HEK293 (cell line): Measurements from ENCODE around the gene GATAD1.

Source experiments
- BCL11B ChIP-seq: fragments of 450-650 bp; formaldehyde crosslinking; IDR thresholded peaks from 2 replicates; pipeline ENCODE4 v1.5.1; 2016; ENCODE audit warnings: low read depth, missing biosample characterization, missing genetic modification characterization
- HOXC10 ChIP-seq: sonication (generic); formaldehyde crosslinking; IDR thresholded peaks from 2 replicates; pipeline ENCODE4 v1.8.1; 2023; ENCODE audit warnings: mild to moderate bottlenecking, missing genetic modification reagents
- KLF9 ChIP-seq: fragments of 450-650 bp; formaldehyde crosslinking; IDR thresholded peaks from 2 replicates; pipeline ENCODE4 v1.5.1; 2016; ENCODE audit warnings: missing biosample characterization, missing genetic modification characterization, low read depth
- PRDM1 ChIP-seq: fragments of 450-650 bp; formaldehyde crosslinking; IDR thresholded peaks from 2 replicates; pipeline ENCODE4; 2016; ENCODE audit warnings: missing biosample characterization, missing genetic modification characterization
- SP2 ChIP-seq: fragments of 450-650 bp; formaldehyde crosslinking; IDR thresholded peaks from 2 replicates; pipeline ENCODE4 v1.5.1; 2016; ENCODE audit warnings: missing biosample characterization, missing genetic modification characterization
- YY1 ChIP-seq: fragments of 450-650 bp; formaldehyde crosslinking; IDR thresholded peaks from 2 replicates; pipeline ENCODE4 v1.5.1; 2018; ENCODE audit warnings: missing biosample characterization, missing genetic modification characterization
- ZEB2 ChIP-seq: fragments of 450-650 bp; formaldehyde crosslinking; IDR thresholded peaks from 2 replicates; pipeline ENCODE4 v1.5.1; 2016; ENCODE audit warnings: missing biosample characterization, missing genetic modification characterization
- ZNF10 ChIP-seq: fragments of 450-650 bp; formaldehyde crosslinking; IDR thresholded peaks from 2 replicates; pipeline ENCODE4 v1.5.1; 2017; ENCODE audit warnings: missing biosample characterization, missing genetic modification characterization
- ZNF121 ChIP-seq: fragments of 450-650 bp; formaldehyde crosslinking; IDR thresholded peaks from 2 replicates; pipeline ENCODE4 v1.5.1; 2016; ENCODE audit warnings: missing biosample characterization, missing genetic modification characterization
- ZNF16 ChIP-seq: fragments of 450-650 bp; formaldehyde crosslinking; IDR thresholded peaks from 2 replicates; pipeline ENCODE4 v1.5.1; 2016; ENCODE audit warnings: low read depth, missing biosample characterization, missing genetic modification characterization
- ZNF350 ChIP-seq: fragments of 450-650 bp; formaldehyde crosslinking; IDR thresholded peaks from 2 replicates; pipeline ENCODE4 v1.5.0; 2017; ENCODE audit warnings: missing biosample characterization, mild to moderate bottlenecking, missing genetic modification characterization
- ZNF423 ChIP-seq: fragments of 450-650 bp; formaldehyde crosslinking; IDR thresholded peaks from 2 replicates; pipeline ENCODE4 v1.5.1; 2016; ENCODE audit warnings: missing biosample characterization, missing genetic modification characterization
- ZNF548 ChIP-seq: fragments of 450-650 bp; formaldehyde crosslinking; IDR thresholded peaks from 2 replicates; pipeline ENCODE4 v1.5.1; 2016; ENCODE audit warnings: missing biosample characterization, missing genetic modification characterization
- ZNF549 ChIP-seq: fragments of 450-650 bp; IDR thresholded peaks from 2 replicates; pipeline ENCODE4 v1.5.1; 2018; ENCODE audit warnings: missing biosample characterization, missing genetic modification characterization, mild to moderate bottlenecking, inconsistent platforms, moderate library complexity
- ZNF561 ChIP-seq: fragments of 450-650 bp; IDR thresholded peaks from 2 replicates; pipeline ENCODE4 v1.5.1; 2018; ENCODE audit warnings: missing biosample characterization, missing genetic modification characterization, borderline replicate concordance
- ZNF654 ChIP-seq: fragments of 450-650 bp; formaldehyde crosslinking; IDR thresholded peaks from 2 replicates; pipeline ENCODE4 v1.5.1; 2016; ENCODE audit warnings: low read depth, missing biosample characterization, missing genetic modification characterization
- ZNF664 ChIP-seq: fragments of 450-650 bp; formaldehyde crosslinking; IDR thresholded peaks from 2 replicates; pipeline ENCODE4 v1.5.1; 2016; ENCODE audit warnings: missing biosample characterization, missing genetic modification characterization
- ZNF785 ChIP-seq: fragments of 450-650 bp; formaldehyde crosslinking; IDR thresholded peaks from 2 replicates; pipeline ENCODE4 v1.5.1; 2016; ENCODE audit warnings: missing biosample characterization, missing genetic modification characterization
- ZNF792 ChIP-seq: fragments of 450-650 bp; formaldehyde crosslinking; IDR thresholded peaks from 2 replicates; pipeline ENCODE4 v1.5.1; 2016; ENCODE audit warnings: missing biosample characterization, missing genetic modification characterization
- ZNF830 ChIP-seq: fragments of 450-650 bp; IDR thresholded peaks from 2 replicates; pipeline ENCODE4 v1.5.0; 2018; ENCODE audit warnings: missing biosample characterization, missing genetic modification characterization, low read depth, mild to moderate bottlenecking, moderate library complexity
- ZSCAN30 ChIP-seq: fragments of 450-650 bp; IDR thresholded peaks from 2 replicates; pipeline ENCODE4 v1.5.1; 2018; ENCODE audit warnings: missing biosample characterization, mild to moderate bottlenecking, missing genetic modification characterization, moderate library complexity
- TF ChIP-seq, protein P1 (sequence below): sonication (generic); formaldehyde crosslinking; IDR thresholded peaks from 2 replicates; pipeline ENCODE4 v1.8.1; 2022; ENCODE audit warnings: mild to moderate bottlenecking, moderate library complexity, missing genetic modification reagents
- TF ChIP-seq, protein P2 (sequence below): fragments of 450-650 bp; formaldehyde crosslinking; conservative IDR thresholded peaks from 2 replicates; pipeline ENCODE4 v1.5.1; 2016; ENCODE audit warnings: low read depth, missing biosample characterization, missing genetic modification characterization
- TF ChIP-seq, protein P3 (sequence below): fragments of 450-650 bp; formaldehyde crosslinking; IDR thresholded peaks from 2 replicates; pipeline ENCODE4 v1.5.1; 2016; ENCODE audit warnings: missing biosample characterization, missing genetic modification characterization
- TF ChIP-seq, protein P4 (sequence below): fragments of 450-650 bp; formaldehyde crosslinking; optimal IDR thresholded peaks from 2 replicates; pipeline ENCODE3; 2016; ENCODE audit warnings: missing biosample characterization, mild to moderate bottlenecking, missing genetic modification characterization
- TF ChIP-seq, protein P5 (sequence below): fragments of 450-650 bp; formaldehyde crosslinking; IDR thresholded peaks from 2 replicates; pipeline ENCODE4 v1.5.1; 2016; ENCODE audit warnings: missing biosample characterization, missing genetic modification characterization
- TF ChIP-seq, protein P6 (sequence below): fragments of 450-650 bp; formaldehyde crosslinking; IDR thresholded peaks from 2 replicates; pipeline ENCODE4 v1.5.0; 2017; ENCODE audit warnings: missing biosample characterization, missing genetic modification characterization, borderline replicate concordance

The GATAD1 gene

DNA sequence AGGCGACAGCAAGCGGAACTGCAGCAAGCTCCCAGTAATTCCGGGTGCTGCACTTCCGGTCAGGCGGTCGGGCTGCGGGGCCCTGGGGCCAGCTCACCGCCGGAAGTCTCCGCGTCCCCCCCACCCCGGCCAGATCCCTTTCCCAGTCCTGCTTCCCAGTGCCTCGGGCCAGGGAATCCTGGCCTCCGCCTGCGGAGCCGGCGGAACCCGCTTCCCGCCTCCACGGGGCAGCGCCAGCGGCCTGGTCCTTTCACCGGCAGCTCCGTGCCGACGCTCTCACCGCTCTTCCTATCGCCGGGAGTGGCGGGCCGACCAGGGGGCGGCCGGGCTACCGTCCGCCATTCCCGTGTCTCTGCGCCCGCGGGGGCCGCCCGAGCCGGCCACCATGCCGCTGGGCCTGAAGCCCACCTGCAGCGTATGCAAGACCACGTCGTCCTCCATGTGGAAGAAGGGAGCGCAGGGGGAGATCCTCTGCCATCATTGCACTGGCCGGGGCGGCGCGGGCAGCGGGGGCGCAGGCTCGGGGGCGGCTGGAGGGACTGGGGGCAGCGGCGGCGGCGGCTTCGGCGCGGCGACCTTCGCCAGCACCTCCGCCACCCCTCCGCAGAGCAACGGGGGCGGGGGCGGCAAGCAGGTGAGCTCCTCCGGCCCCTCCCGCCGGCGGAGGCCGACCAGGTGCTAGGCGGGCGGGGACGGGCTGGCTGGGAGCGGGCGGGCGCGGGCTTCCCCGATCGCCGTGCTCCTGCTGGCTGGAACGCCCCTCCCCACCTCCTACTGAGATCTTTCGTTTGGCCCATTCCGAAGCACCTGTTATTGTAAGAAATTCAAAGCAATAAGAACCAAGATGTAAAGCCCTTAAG, at the start of gene GATAD1 (continued):
- TF ChIP-seq ZNF121 (tag by site-specific recombination) = no peak
- TF ChIP-seq, protein P1, sequence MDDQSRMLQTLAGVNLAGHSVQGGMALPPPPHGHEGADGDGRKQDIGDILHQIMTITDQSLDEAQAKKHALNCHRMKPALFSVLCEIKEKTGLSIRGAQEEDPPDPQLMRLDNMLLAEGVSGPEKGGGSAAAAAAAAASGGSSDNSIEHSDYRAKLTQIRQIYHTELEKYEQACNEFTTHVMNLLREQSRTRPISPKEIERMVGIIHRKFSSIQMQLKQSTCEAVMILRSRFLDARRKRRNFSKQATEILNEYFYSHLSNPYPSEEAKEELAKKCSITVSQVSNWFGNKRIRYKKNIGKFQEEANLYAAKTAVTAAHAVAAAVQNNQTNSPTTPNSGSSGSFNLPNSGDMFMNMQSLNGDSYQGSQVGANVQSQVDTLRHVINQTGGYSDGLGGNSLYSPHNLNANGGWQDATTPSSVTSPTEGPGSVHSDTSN (CRISPR knock-in tag) = peak; percentile 55; the same call in 1 of the 2 replicates
- no peak for TF ChIP-seq KLF9 (tag by site-specific recombination)
- TF ChIP-seq, protein P2, sequence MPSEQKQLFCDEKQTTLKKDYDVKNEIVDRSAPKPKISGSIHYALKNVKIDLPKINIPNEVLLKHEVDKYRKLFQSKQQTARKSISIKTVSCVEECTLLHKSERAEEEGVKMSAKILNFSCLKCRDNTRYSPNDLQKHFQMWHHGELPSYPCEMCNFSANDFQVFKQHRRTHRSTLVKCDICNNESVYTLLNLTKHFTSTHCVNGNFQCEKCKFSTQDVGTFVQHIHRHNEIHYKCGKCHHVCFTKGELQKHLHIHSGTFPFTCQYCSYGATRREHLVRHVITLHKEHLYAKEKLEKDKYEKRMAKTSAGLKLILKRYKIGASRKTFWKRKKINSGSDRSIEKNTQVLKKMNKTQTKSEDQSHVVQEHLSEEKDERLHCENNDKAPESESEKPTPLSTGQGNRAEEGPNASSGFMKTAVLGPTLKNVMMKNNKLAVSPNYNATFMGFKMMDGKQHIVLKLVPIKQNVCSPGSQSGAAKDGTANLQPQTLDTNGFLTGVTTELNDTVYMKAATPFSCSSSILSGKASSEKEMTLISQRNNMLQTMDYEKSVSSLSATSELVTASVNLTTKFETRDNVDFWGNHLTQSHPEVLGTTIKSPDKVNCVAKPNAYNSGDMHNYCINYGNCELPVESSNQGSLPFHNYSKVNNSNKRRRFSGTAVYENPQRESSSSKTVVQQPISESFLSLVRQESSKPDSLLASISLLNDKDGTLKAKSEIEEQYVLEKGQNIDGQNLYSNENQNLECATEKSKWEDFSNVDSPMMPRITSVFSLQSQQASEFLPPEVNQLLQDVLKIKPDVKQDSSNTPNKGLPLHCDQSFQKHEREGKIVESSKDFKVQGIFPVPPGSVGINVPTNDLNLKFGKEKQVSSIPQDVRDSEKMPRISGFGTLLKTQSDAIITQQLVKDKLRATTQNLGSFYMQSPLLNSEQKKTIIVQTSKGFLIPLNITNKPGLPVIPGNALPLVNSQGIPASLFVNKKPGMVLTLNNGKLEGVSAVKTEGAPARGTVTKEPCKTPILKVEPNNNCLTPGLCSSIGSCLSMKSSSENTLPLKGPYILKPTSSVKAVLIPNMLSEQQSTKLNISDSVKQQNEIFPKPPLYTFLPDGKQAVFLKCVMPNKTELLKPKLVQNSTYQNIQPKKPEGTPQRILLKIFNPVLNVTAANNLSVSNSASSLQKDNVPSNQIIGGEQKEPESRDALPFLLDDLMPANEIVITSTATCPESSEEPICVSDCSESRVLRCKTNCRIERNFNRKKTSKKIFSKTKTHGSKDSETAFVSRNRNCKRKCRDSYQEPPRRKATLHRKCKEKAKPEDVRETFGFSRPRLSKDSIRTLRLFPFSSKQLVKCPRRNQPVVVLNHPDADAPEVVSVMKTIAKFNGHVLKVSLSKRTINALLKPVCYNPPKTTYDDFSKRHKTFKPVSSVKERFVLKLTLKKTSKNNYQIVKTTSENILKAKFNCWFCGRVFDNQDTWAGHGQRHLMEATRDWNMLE = peak; percentile 64
- TF ChIP-seq ZNF654 (tag by site-specific recombination) = no peak; the same call in 1 of the 2 replicates
- peak; percentile 74 for TF ChIP-seq ZEB2 (tag by site-specific recombination)
- no peak for TF ChIP-seq PRDM1
- TF ChIP-seq, protein P3, sequence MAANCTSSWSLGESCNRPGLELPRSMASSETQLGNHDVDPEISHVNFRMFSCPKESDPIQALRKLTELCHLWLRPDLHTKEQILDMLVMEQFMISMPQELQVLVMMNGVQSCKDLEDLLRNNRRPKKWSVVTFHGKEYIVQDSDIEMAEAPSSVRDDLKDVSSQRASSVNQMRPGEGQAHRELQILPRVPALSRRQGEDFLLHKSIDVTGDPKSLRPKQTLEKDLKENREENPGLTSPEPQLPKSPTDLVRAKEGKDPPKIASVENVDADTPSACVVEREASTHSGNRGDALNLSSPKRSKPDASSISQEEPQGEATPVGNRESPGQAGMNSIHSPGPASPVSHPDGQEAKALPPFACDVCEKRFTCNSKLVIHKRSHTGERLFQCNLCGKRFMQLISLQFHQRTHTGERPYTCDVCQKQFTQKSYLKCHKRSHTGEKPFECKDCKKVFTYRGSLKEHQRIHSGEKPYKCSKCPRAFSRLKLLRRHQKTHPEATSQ (tag by site-specific recombination) = 0 out of 2 replicates have a peak, but pooled peaks have one; percentile 39
- TF ChIP-seq YY1 = peak; percentile 81
- peak; percentile 70; the same call in 1 of the 2 replicates for TF ChIP-seq BCL11B
- no peak for TF ChIP-seq ZNF785
- no peak for TF ChIP-seq ZNF16 (tag by site-specific recombination)
- TF ChIP-seq, protein P4, sequence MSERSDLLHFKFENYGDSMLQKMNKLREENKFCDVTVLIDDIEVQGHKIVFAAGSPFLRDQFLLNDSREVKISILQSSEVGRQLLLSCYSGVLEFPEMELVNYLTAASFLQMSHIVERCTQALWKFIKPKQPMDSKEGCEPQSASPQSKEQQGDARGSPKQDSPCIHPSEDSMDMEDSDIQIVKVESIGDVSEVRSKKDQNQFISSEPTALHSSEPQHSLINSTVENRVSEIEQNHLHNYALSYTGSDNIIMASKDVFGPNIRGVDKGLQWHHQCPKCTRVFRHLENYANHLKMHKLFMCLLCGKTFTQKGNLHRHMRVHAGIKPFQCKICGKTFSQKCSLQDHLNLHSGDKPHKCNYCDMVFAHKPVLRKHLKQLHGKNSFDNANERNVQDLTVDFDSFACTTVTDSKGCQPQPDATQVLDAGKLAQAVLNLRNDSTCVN (tag by site-specific recombination) = peak; percentile 55
- 0 out of 2 replicates have a peak, but pooled peaks have one; percentile 29 for TF ChIP-seq ZSCAN30 (tag by site-specific recombination)
- no peak for TF ChIP-seq ZNF350 (tag by site-specific recombination)
- TF ChIP-seq ZNF423 (tag by site-specific recombination) = no peak
- TF ChIP-seq SP2 (tag by site-specific recombination) = peak; percentile 71
- no peak for TF ChIP-seq ZNF792
- TF ChIP-seq ZNF10 (tag by site-specific recombination) = no peak
- no peak for TF ChIP-seq HOXC10 (CRISPR knock-in tag)
- TF ChIP-seq, protein P5, sequence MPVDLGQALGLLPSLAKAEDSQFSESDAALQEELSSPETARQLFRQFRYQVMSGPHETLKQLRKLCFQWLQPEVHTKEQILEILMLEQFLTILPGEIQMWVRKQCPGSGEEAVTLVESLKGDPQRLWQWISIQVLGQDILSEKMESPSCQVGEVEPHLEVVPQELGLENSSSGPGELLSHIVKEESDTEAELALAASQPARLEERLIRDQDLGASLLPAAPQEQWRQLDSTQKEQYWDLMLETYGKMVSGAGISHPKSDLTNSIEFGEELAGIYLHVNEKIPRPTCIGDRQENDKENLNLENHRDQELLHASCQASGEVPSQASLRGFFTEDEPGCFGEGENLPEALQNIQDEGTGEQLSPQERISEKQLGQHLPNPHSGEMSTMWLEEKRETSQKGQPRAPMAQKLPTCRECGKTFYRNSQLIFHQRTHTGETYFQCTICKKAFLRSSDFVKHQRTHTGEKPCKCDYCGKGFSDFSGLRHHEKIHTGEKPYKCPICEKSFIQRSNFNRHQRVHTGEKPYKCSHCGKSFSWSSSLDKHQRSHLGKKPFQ (tag by site-specific recombination) = no peak
- TF ChIP-seq ZNF664 (tag by site-specific recombination) = no peak
- TF ChIP-seq ZNF548 = no peak
- TF ChIP-seq ZNF561 (tag by site-specific recombination) = 0 out of 2 replicates have a peak, but pooled peaks have one; percentile 25
- TF ChIP-seq ZNF549 (tag by site-specific recombination) = no peak
- TF ChIP-seq, protein P6, sequence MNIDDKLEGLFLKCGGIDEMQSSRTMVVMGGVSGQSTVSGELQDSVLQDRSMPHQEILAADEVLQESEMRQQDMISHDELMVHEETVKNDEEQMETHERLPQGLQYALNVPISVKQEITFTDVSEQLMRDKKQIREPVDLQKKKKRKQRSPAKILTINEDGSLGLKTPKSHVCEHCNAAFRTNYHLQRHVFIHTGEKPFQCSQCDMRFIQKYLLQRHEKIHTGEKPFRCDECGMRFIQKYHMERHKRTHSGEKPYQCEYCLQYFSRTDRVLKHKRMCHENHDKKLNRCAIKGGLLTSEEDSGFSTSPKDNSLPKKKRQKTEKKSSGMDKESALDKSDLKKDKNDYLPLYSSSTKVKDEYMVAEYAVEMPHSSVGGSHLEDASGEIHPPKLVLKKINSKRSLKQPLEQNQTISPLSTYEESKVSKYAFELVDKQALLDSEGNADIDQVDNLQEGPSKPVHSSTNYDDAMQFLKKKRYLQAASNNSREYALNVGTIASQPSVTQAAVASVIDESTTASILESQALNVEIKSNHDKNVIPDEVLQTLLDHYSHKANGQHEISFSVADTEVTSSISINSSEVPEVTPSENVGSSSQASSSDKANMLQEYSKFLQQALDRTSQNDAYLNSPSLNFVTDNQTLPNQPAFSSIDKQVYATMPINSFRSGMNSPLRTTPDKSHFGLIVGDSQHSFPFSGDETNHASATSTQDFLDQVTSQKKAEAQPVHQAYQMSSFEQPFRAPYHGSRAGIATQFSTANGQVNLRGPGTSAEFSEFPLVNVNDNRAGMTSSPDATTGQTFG (tag by site-specific recombination) = no peak
- no peak for TF ChIP-seq ZNF830 (tag by site-specific recombination)
